ENCODE measurements around the gene MMP28. TPM values are rescaled to one million over a fixed set of nuclear protein-coding genes. Genes with fewer than 3 reads are reported as not detected.

The MMP28 gene
- total RNA-seq, 2 donors from 2014 or later: 62.5 to 66.7 TPM

DNA sequence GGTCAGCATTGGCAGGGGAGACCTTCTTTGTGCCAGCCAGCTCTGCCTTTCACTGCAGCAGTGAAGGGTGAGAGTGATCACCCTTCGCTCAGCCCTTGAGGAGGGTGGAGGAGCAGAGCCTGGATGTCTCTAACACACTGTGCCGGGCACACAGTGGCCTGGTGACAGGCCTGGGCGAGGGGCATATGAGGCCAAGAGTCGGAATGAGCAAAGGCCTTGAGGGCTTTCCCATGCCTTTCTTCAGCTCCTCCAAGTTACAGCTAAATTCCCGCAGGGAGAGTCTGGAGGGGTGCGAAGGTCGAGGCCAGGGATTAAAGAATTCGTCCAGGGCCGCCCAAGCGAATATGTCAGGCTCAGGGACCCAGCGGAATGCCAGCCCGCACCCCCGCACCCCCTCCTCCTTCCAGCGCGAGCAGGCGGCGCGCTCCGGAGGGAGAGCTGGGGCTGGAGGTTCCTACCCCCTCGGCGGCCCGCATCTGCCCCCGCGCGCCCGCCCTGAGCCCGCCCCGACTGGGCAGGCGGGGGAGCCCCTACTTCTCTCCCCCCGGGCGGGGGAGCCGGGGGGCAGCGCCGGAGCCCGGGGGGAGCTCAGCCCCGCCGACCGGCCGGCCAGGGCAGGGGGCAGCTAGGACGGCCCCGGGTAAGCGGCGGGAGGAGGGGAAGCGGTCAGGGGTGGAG, 64.1 kb downstream of the MMP28 start, which contains the start of gene RASL10B:
TSS of gene RASL10B (plus strand) at position 401 of the 678 bp plus-strand sequence. CDS start 3,546 bp downstream, outside the sequence.
- Histone ChIP-seq H3K36me3 (no peaks in the 10 kb centered on the region), H3K4me3 (peak within 1 kb of the TSS; percentile 41), H3K9me3 (no peaks in the 10 kb centered on the region), H3K27me3 (no peaks in the 10 kb centered on the region), H3K4me1 (no peaks in the 10 kb centered on the region), H3K27ac (no peak within 1 kb of the TSS), H3K9ac (ENCODE audit: low read depth in 2 of 2, low read length in 2 of 2) (peak within 1 kb of the TSS; percentile 1 to 30)
- TF ChIP-seq, protein P1, sequence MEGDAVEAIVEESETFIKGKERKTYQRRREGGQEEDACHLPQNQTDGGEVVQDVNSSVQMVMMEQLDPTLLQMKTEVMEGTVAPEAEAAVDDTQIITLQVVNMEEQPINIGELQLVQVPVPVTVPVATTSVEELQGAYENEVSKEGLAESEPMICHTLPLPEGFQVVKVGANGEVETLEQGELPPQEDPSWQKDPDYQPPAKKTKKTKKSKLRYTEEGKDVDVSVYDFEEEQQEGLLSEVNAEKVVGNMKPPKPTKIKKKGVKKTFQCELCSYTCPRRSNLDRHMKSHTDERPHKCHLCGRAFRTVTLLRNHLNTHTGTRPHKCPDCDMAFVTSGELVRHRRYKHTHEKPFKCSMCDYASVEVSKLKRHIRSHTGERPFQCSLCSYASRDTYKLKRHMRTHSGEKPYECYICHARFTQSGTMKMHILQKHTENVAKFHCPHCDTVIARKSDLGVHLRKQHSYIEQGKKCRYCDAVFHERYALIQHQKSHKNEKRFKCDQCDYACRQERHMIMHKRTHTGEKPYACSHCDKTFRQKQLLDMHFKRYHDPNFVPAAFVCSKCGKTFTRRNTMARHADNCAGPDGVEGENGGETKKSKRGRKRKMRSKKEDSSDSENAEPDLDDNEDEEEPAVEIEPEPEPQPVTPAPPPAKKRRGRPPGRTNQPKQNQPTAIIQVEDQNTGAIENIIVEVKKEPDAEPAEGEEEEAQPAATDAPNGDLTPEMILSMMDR (IDR thresholded peaks at IDR 0.05): no peak
- intact Hi-C loops (cut with DNase I): no loop called here
- DNase-seq: no peak

GRCh38 chr17:35730400-35731005, 64.9 kb downstream of the MMP28 start:
- Histone ChIP-seq H3K9ac (ENCODE audit: low read depth in 2 of 2, low read length in 2 of 2) (no peak overlapping the region), H3K27me3 (no peaks in the 10 kb centered on the region), H3K36me3 (no peaks in the 10 kb centered on the region), H3K9me3 (no peaks in the 10 kb centered on the region), H3K4me1 (no peaks in the 10 kb centered on the region), H3K27ac (no peak overlapping the region), H3K4me3 (no peak overlapping the region)
- TF ChIP-seq, protein P1 (IDR thresholded peaks at IDR 0.05): no peak
- intact Hi-C loops (cut with DNase I): no loop called here
- no peak for DNase-seq

GRCh38 chr17:35729405-35729833, 66.0 kb downstream of the MMP28 start:
- Histone ChIP-seq H3K4me1 (no peaks in the 10 kb centered on the region), H3K27me3 (no peaks in the 10 kb centered on the region), H3K4me3 (no peak overlapping the region), H3K9me3 (no peaks in the 10 kb centered on the region), H3K27ac (no peak overlapping the region), H3K9ac (ENCODE audit: low read depth in 2 of 2, low read length in 2 of 2) (no peak overlapping the region), H3K36me3 (no peaks in the 10 kb centered on the region)
- no peak for DNase-seq
- intact Hi-C loops (cut with DNase I): no loop called here
- TF ChIP-seq, protein P1 (IDR thresholded peaks at IDR 0.05): no peak

DNA sequence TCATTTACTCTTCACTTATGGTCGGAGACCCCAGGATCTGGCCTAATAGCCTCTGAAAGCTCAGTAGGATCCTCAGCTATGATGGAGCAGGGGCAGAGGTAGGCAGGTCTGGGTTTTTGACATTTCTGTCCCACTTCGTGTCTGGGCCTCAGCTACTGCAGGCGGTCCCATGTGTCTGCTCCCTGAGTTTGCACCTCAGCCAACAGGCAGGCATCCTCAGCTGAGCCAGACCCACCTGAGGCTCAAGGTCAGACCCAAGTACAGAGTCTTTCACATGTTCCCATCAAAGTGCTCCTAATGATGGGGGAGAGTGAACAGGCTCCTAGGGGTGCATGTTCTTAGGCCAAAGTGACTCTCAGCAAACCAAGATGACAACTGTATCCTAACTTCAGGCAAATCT, 66.9 kb downstream of the MMP28 start:
- Histone ChIP-seq H3K9ac (ENCODE audit: low read depth in 2 of 2, low read length in 2 of 2) (no peak overlapping the region), H3K9me3 (no peaks in the 10 kb centered on the region), H3K36me3 (peaks cover 5% of the 10 kb centered on the region), H3K27ac (no peak overlapping the region), H3K4me3 (no peak overlapping the region), H3K27me3 (no peaks in the 10 kb centered on the region), H3K4me1 (no peaks in the 10 kb centered on the region)
- TF ChIP-seq, protein P1 (IDR thresholded peaks at IDR 0.05): no peak
- intact Hi-C loops (cut with DNase I): no loop called here
- no peak for DNase-seq

DNA sequence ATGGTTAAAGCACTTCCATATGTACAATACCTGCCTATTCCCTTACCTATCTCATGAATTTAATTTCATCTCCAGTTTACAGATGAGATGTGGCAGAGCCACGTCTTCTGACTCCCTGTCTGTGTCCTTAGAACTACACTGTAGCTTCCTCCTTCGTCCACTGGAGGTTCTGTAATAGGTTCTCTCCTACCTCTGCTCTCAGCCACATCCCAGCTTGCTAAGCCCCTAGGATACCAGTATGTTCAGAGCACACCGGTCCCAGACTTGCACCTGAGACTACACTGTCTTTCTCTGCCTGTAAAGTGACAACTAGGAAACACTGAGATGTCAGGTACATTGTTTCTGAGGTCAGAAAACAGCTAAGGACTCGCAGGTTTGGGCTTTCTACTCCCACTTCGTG, 67.8 kb downstream of the MMP28 start:
- Histone ChIP-seq H3K27ac (no peak overlapping the region), H3K4me3 (no peak overlapping the region), H3K27me3 (no peaks in the 10 kb centered on the region), H3K9ac (ENCODE audit: low read depth in 2 of 2, low read length in 2 of 2) (no peak overlapping the region), H3K9me3 (no peaks in the 10 kb centered on the region), H3K4me1 (no peaks in the 10 kb centered on the region), H3K36me3 (peaks cover 9% of the 10 kb centered on the region)
- DNase-seq: no peak
- TF ChIP-seq, protein P1 (IDR thresholded peaks at IDR 0.05): no peak
- intact Hi-C loops (cut with DNase I): no loop called here
